GM21390 (cell line): ENCODE measurements around the gene FRMD6.

Source experiments
- ATAC-seq: cut with Tn5 transposase; IDR thresholded peaks from one replicate; pipeline ENCODE4 v1.9.1; 2021; ENCODE audit not compliant: unreplicated experiment

The FRMD6 gene

GRCh38 chr14:51663783-51664326 lies 12.1 kb downstream of the FRMD6 start:
- no peak for ATAC-seq

GRCh38 chr14:51666070-51666469 lies 14.4 kb downstream of the FRMD6 start:
- ATAC-seq = no peak

GRCh38 chr14:51666826-51667225 lies 15.1 kb downstream of the FRMD6 start:
- ATAC-seq = no peak

- no peak for ATAC-seq
Observed at GRCh38 chr14:51668870-51669269, 17.2 kb downstream of the FRMD6 start.

GRCh38 chr14:51674294-51675002 lies 22.7 kb downstream of the FRMD6 start:
- no peak for ATAC-seq

GRCh38 chr14:51676549-51676948 lies 24.8 kb downstream of the FRMD6 start:
- no peak for ATAC-seq

- ATAC-seq = no peak
Observed at GRCh38 chr14:51677266-51677665, 25.6 kb downstream of the FRMD6 start.

GRCh38 chr14:51677738-51678137 lies 26.0 kb downstream of the FRMD6 start:
- ATAC-seq = no peak

GRCh38 chr14:51680031-51680430 lies 28.3 kb downstream of the FRMD6 start:
- no peak for ATAC-seq

- no peak for ATAC-seq
Observed at GRCh38 chr14:51681411-51681810, 29.7 kb downstream of the FRMD6 start.

- ATAC-seq = no peak
Observed at GRCh38 chr14:51682411-51682810, 30.7 kb downstream of the FRMD6 start.

- ATAC-seq = no peak
Observed at GRCh38 chr14:51684760-51685159, 33.0 kb downstream of the FRMD6 start.

GRCh38 chr14:51691176-51691575 lies 39.5 kb downstream of the FRMD6 start:
- ATAC-seq = no peak

GRCh38 chr14:51692646-51693045 lies 40.9 kb downstream of the FRMD6 start:
- ATAC-seq = no peak

GRCh38 chr14:51697848-51698247 lies 46.1 kb downstream of the FRMD6 start:
- no peak for ATAC-seq

GRCh38 chr14:51701951-51702350 lies 50.2 kb downstream of the FRMD6 start:
- ATAC-seq = no peak

GRCh38 chr14:51703787-51704186 lies 52.1 kb downstream of the FRMD6 start:
- no peak for ATAC-seq

- ATAC-seq = no peak
Observed at GRCh38 chr14:51704545-51704944, 52.8 kb downstream of the FRMD6 start.

- no peak for ATAC-seq
Observed at GRCh38 chr14:51707327-51707726, 55.6 kb downstream of the FRMD6 start.

GRCh38 chr14:51711505-51711904 lies 59.8 kb downstream of the FRMD6 start:
- no peak for ATAC-seq

- ATAC-seq = no peak
Observed at GRCh38 chr14:51715250-51715649, 63.5 kb downstream of the FRMD6 start.

GRCh38 chr14:51715742-51716141 lies 64.0 kb downstream of the FRMD6 start:
- ATAC-seq = no peak

GRCh38 chr14:51716610-51717009 lies 64.9 kb downstream of the FRMD6 start:
- ATAC-seq = no peak
